HCT116 (cell line): ENCODE results near the gene TMEM117. TPM values are rescaled to one million over a fixed set of nuclear protein-coding genes. Genes with fewer than 3 reads are reported as not detected.

Experiments used
- ATAC-seq: fragments of 200-7000 bp; cut with Tn5 transposase; 2 replicates; pipeline ENCODE4 v1.9.1; 2020; ENCODE audit warnings: mild to moderate bottlenecking, moderate library complexity
- BruUV-seq: library from RNA; stranded (reverse); fragments of 400-500 nt; replicated peaks from 2 replicates; lab custom pipeline; 2021; lab: Mats Ljungman, UMichigan
- CTCF ChIA-PET: fragments of 300-600 bp; sonication (Branson Sonifier 250); formaldehyde crosslinking; loops from one replicate; lab custom pipeline; 2021; ENCODE audit warnings: antibody characterized with exemption; lab: Charles Lee
- POLR2A ChIA-PET: fragments of 300-600, 350-600 bp; sonication (Branson Sonifier 250); formaldehyde crosslinking; loops from one replicate; lab custom pipeline; 2021; ENCODE audit warnings: antibody characterized with exemption; lab: Charles Lee
- RAD21 ChIA-PET, 2 experiments: fragments of 300-600 bp; sonication (Branson Sonifier 250); formaldehyde crosslinking; loops; one replicate each; lab custom pipeline; 2023; ENCODE audit warnings: low total read pairs in 2 of 2; ENCODE audit not compliant: uncharacterized antibody in 2 of 2, unreplicated experiment in 2 of 2, low non-redundant PET in 1 of 2; lab: Charles Lee
- DNase-seq: peaks from one replicate; pipeline ENCODE4 v3.0.0-alpha.2; 2010; ENCODE audit warnings: low read depth, low spot score
- H2AFZ ChIP-seq: fragments of 200-600 bp; shearing (Covaris generic), sonication (generic); 2 replicates; pipeline ENCODE4 v1.6.1; 2017; ENCODE audit warnings: low read depth, mixed run types, mixed read lengths, antibody characterized with exemption, low read length; ENCODE audit not compliant: poor library complexity, severe bottlenecking
- H3K27ac ChIP-seq: 2 replicates; pipeline ENCODE4 v1.5.1; 2012; ENCODE audit warnings: low read depth, low read length
- H3K27me3 ChIP-seq: fragments of 200-600 bp; sonication (generic); 2 replicates; pipeline ENCODE4 v1.6.1; 2016; ENCODE audit warnings: mixed run types, low read length, mixed read lengths; ENCODE audit not compliant: insufficient read depth
- H3K36me3 ChIP-seq, 2 experiments: fragments of 200-500 bp in 1 of 2; fragments of 200-600 bp in 1 of 2; sonication (Bioruptor generic) in 1 of 2; sonication (generic) in 1 of 2; 2 replicates each; pipeline versions ENCODE4 v1.5.1 to v1.6.1; 2014 to 2016; ENCODE audit warnings: low read length in 2 of 2, inconsistent platforms in 1 of 2, mixed read lengths in 1 of 2, mixed run types in 1 of 2; ENCODE audit not compliant: insufficient read depth in 2 of 2, control insufficient read depth in 1 of 2
- H3K4me1 ChIP-seq, 2 experiments: fragments of 200-600 bp in 1 of 2; sonication (generic) in 1 of 2; 2 replicates each; pipeline versions ENCODE4 v1.5.1 to v1.6.1; 2012 to 2017; ENCODE audit warnings: low read length in 2 of 2, inconsistent platforms in 1 of 2, mild to moderate bottlenecking in 1 of 2, mixed read lengths in 1 of 2, mixed run types in 1 of 2, moderate library complexity in 1 of 2; ENCODE audit not compliant: insufficient read depth in 2 of 2, control insufficient read depth in 1 of 2
- H3K4me2 ChIP-seq: fragments of 200-600 bp; sonication (generic); 2 replicates; pipeline ENCODE4 v1.6.1; 2017; ENCODE audit warnings: mixed run types, low read length, mixed read lengths
- H3K4me3 ChIP-seq, 2 experiments: fragments of 200-600 bp in 1 of 2; sonication (generic) in 1 of 2; replicated peaks in 1 of 2; 2 replicates each; pipeline ENCODE4 v1.5.1; 2011 to 2016; ENCODE audit warnings: low read length in 2 of 2, control low read depth in 1 of 2, low read depth in 1 of 2, mild to moderate bottlenecking in 1 of 2, mixed read lengths in 1 of 2, mixed run types in 1 of 2
- H3K79me2 ChIP-seq: fragments of 200-600 bp; sonication (generic); 2 replicates; pipeline ENCODE4 v1.6.1; 2017; ENCODE audit warnings: mild to moderate bottlenecking, mixed run types, low read length, moderate library complexity, mixed read lengths; ENCODE audit not compliant: insufficient read depth
- H3K9ac ChIP-seq: fragments of 200-600 bp; sonication (generic); 2 replicates; pipeline ENCODE4 v1.6.1; 2016; ENCODE audit warnings: low read length, mixed read lengths
- H3K9me2 ChIP-seq: fragments of 200-600 bp; sonication (generic), shearing (Covaris generic); 2 replicates; pipeline ENCODE4 v1.6.1; 2017; ENCODE audit warnings: mixed run types, mild to moderate bottlenecking, moderate library complexity; ENCODE audit not compliant: insufficient read depth
- H3K9me3 ChIP-seq, 2 experiments: fragments of 200-500 bp in 1 of 2; fragments of 200-600 bp in 1 of 2; sonication (Bioruptor generic) in 1 of 2; sonication (generic) in 1 of 2; 2 replicates each; pipeline ENCODE4 v1.6.1; 2014 to 2017; ENCODE audit warnings: low read length in 2 of 2, mixed read lengths in 2 of 2, inconsistent platforms in 1 of 2, low read depth in 1 of 2, mild to moderate bottlenecking in 1 of 2, mixed run types in 1 of 2, moderate library complexity in 1 of 2; ENCODE audit not compliant: control insufficient read depth in 1 of 2, insufficient read depth in 1 of 2
- H4K20me1 ChIP-seq: fragments of 200-600 bp; sonication (generic), shearing (Covaris generic); 2 replicates; pipeline ENCODE4 v1.6.1; 2017; ENCODE audit warnings: mixed run types, mild to moderate bottlenecking, moderate library complexity; ENCODE audit not compliant: insufficient read depth
- ATF3 ChIP-seq: IDR thresholded peaks from 2 replicates; pipeline ENCODE4 v1.6.1; 2012
- ELF1 ChIP-seq: IDR thresholded peaks from 2 replicates; pipeline ENCODE4 v1.6.1; 2012; ENCODE audit warnings: low read depth, borderline replicate concordance
- FOSL1 ChIP-seq: IDR thresholded peaks from 2 replicates; pipeline ENCODE4 v1.6.1; 2012; ENCODE audit warnings: low read depth
- POLR2A ChIP-seq: IDR thresholded peaks from 2 replicates; pipeline ENCODE4 v1.7.0; 2011; ENCODE audit warnings: borderline replicate concordance; ENCODE audit not compliant: insufficient read depth, insufficient read length; ENCODE audit errors: extremely low read depth
- POLR2AphosphoS5 ChIP-seq: IDR thresholded peaks from 2 replicates; pipeline ENCODE4 v1.6.1; 2011; ENCODE audit warnings: mild to moderate bottlenecking, low read depth, low read length, moderate library complexity
- SP1 ChIP-seq: IDR thresholded peaks from 2 replicates; pipeline ENCODE4 v1.6.1; 2012; ENCODE audit warnings: low read depth
- SRF ChIP-seq: IDR thresholded peaks from 2 replicates; pipeline ENCODE4 v1.6.1; 2012; ENCODE audit warnings: low read depth
- TCF7L2 ChIP-seq: IDR thresholded peaks from 2 replicates; pipeline ENCODE4 v1.7.0; 2011; ENCODE audit warnings: borderline replicate concordance, inconsistent platforms; ENCODE audit not compliant: insufficient read depth, insufficient read length; ENCODE audit errors: extremely low read depth
- ZBTB33 ChIP-seq: IDR thresholded peaks from 2 replicates; pipeline ENCODE4 v1.6.1; 2011; ENCODE audit warnings: mild to moderate bottlenecking, low read length, moderate library complexity; ENCODE audit not compliant: insufficient replicate concordance; ENCODE audit errors: extremely low read depth
- intact Hi-C: fragments of 100-400 bp; cut with micrococcal nuclease; formaldehyde crosslinking; loops from 2 replicates; pipeline ENCODE4 v1.10.0; 2022
- total RNA-seq: library from RNA; stranded (reverse); gene quantifications from one replicate; pipeline ENCODE4 v1.2.1, GENCODE V29; 2021; ENCODE audit not compliant: unreplicated experiment

The TMEM117 gene
- total RNA-seq, 1 experiment from 2014 or later, result 3.6 TPM

DNA sequence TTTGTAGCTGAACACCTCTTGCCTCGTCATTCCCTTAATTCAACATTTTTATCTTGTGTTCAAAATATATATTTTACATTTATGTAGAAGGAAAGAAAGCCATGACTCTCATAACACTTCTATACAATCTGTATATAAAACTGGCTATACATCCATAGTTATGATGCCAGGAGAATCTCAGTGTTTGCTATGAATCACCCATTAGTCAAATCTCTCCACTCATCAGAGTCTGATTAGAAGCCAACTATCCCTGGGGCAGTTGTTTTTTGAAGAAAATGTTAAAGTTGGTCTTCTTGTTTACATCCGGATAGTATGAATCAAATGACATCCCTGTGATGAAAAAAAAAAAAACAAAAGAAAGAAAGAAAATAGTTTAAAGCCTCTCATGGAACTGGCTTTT, 536.4 kb downstream of the TMEM117 start (continued):
- TF ChIP-seq ZBTB33, result no peak

DNA sequence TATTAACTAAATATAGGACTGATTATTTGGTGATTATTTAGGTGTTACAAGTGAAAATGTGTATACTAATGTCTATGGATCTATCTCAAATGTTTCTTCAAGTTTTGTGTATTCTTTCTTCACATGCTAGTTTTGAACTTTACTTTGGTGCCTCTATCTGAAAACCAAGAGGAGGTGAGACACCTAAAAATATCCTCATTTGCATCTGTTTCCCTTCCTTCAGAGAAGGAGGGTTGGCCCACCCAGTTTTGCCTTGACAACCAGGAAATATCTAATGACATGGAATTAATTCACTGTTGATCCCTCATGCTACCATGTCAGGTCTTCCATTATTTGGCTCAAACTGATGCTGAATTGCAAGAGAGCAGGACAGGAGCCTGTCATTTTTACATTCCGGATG, 539.8 kb downstream of the TMEM117 start:
- RAD21 ChIA-PET, result no interaction called here
- BruUV-seq, result no TSS peak

More for the DNA sequence above, 539.8 kb downstream of the TMEM117 start:
- CTCF ChIA-PET, result no interaction called here
- H3K9me3 ChIP-seq, result no peaks in the 10 kb centered on the region
- H3K4me3 ChIP-seq, result no peak overlapping the region
- no peaks in the 10 kb centered on the region for H3K79me2 ChIP-seq
- no peak overlapping the region for H2AFZ ChIP-seq
- ATAC-seq, result no peak
- no peak overlapping the region for H3K9ac ChIP-seq
- H3K4me2 ChIP-seq, result no peak overlapping the region
- TF ChIP-seq SP1, result no peak
- no peak for TF ChIP-seq POLR2A
- no peak for TF ChIP-seq POLR2AphosphoS5
- no peak for TF ChIP-seq FOSL1
- no peak for TF ChIP-seq SRF
- TF ChIP-seq ATF3, result no peak
- no peak for TF ChIP-seq TCF7L2
- no peak for TF ChIP-seq ELF1
- TF ChIP-seq, all 23 proteins: peak for 0
- intact Hi-C loops, result no loop called here
- no peak overlapping the region for H3K27ac ChIP-seq
- POLR2A ChIA-PET, result no interaction called here
- no peaks in the 10 kb centered on the region for H3K27me3 ChIP-seq
- H4K20me1 ChIP-seq, result no peaks in the 10 kb centered on the region
- no peaks in the 10 kb centered on the region for H3K4me1 ChIP-seq
- no peak for DNase-seq
- no peaks in the 10 kb centered on the region for H3K36me3 ChIP-seq
- H3K9me2 ChIP-seq, result no peaks in the 10 kb centered on the region
